Measurements from ENCODE around the gene CCM2. TPM values are rescaled to one million over a fixed set of nuclear protein-coding genes. Genes with fewer than 3 reads are reported as not detected.

Gene CCM2
- total RNA-seq, 2 donors from 2014 or later: 43.0 to 49.7 TPM

GRCh38 chr7:45068236-45069023 is 68.4 kb downstream of the CCM2 start:
- ATAC-seq (ENCODE audit: insufficient number of reproducible peaks, low FRiP score, low read depth) (no peak), DNase-seq (ENCODE audit: low spot score) (no peak)
- H3K4me3 ChIP-seq: no peak overlapping the region
- H3K27me3 ChIP-seq (replicated peaks; ENCODE audit: insufficient read depth): no peaks in the 10 kb centered on the region
- no peak for TF ChIP-seq CTCF (IDR thresholded peaks at IDR 0.05)
- H3K4me1 ChIP-seq (ENCODE audit: control insufficient read depth in 1 of 2, low read depth in 2 of 2): no peaks in the 10 kb centered on the region
- no peaks in the 10 kb centered on the region for H3K9me3 ChIP-seq
- H3K36me3 ChIP-seq: peaks cover 52% of the 10 kb centered on the region
- H3K27ac ChIP-seq: no peak overlapping the region

DNA sequence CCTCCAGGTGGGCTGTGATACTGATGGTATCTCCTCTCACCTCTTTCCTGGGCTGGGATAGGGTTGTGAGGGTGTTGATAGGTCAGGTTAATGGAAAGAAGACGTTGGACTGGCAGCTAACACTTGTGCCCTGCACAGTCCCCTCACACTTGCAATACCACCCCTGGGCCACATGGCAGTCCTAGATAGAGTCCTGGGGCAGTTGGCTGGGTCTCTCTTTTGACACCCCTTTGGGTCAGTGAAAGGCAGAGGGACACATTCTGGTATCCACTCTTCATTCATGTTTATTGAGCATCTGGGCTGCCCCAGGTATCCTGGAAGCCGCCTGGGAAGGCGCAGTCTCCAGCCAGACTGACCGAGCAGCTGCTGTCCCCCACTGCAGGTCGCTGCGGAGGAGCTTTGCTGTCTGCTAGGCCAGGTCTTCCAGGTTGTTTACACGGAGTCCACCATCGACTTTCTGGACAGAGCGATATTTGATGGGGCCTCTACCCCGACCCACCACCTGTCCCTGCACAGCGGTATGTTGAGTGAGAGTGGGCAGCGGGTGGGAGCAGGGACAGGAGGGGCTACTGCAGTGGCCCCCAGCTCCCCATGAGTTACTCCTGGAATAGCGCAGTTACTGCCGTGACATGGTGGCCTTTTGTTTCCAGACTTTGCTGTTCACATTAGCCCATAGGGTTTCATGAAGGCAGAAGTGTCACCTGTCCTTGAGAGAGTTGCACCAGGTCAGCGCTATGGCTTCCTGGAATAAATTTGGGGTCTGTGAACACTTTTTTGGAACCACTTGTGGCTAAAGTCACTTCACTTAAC is 69.6 kb downstream of the CCM2 start:
- H3K36me3 ChIP-seq: peaks cover 53% of the 10 kb centered on the region
- no peak overlapping the region for H3K27ac ChIP-seq

GRCh38 chr7:45070254-45070642 is 70.2 kb downstream of the CCM2 start:
- no peak for TF ChIP-seq CTCF (IDR thresholded peaks at IDR 0.05)
- DNase-seq (ENCODE audit: low spot score) (no peak), ATAC-seq (ENCODE audit: insufficient number of reproducible peaks, low FRiP score, low read depth) (no peak)
- Histone ChIP-seq H3K36me3 (peaks cover 53% of the 10 kb centered on the region), H3K9me3 (no peaks in the 10 kb centered on the region), H3K4me1 (ENCODE audit: control insufficient read depth in 1 of 2, low read depth in 2 of 2) (no peaks in the 10 kb centered on the region), H3K27ac (no peak overlapping the region), H3K4me3 (no peak overlapping the region), H3K27me3 (replicated peaks; ENCODE audit: insufficient read depth) (no peaks in the 10 kb centered on the region)

More for the DNA sequence above, 69.6 kb downstream of the CCM2 start:
- no peaks in the 10 kb centered on the region for H3K27me3 ChIP-seq (replicated peaks; ENCODE audit: insufficient read depth)
- TF ChIP-seq CTCF (IDR thresholded peaks at IDR 0.05): no peak
- H3K4me3 ChIP-seq: no peak overlapping the region
- H3K9me3 ChIP-seq: no peaks in the 10 kb centered on the region
- DNase-seq (ENCODE audit: low spot score) (no peak), ATAC-seq (ENCODE audit: insufficient number of reproducible peaks, low FRiP score, low read depth) (no peak)
- H3K4me1 ChIP-seq (ENCODE audit: control insufficient read depth in 1 of 2, low read depth in 2 of 2): no peaks in the 10 kb centered on the region

GRCh38 chr7:45071528-45071927 is 71.5 kb downstream of the CCM2 start:
- no peaks in the 10 kb centered on the region for H3K9me3 ChIP-seq
- H3K4me1 ChIP-seq (ENCODE audit: control insufficient read depth in 1 of 2, low read depth in 2 of 2): no peaks in the 10 kb centered on the region
- no peak overlapping the region for H3K4me3 ChIP-seq
- no peak for TF ChIP-seq CTCF (IDR thresholded peaks at IDR 0.05)
- H3K36me3 ChIP-seq: peaks cover 53% of the 10 kb centered on the region
- ATAC-seq (ENCODE audit: insufficient number of reproducible peaks, low FRiP score, low read depth): no peak
- DNase-seq (ENCODE audit: low spot score): no peak
- H3K27ac ChIP-seq: no peak overlapping the region
- no peaks in the 10 kb centered on the region for H3K27me3 ChIP-seq (replicated peaks; ENCODE audit: insufficient read depth)

All from thoracic aorta (tissue), 2 donors.